Astrocyte (in vitro differentiated cells and primary cell): ENCODE results near the gene UQCC3. TPM values are rescaled to one million over a fixed set of nuclear protein-coding genes. Genes with fewer than 3 reads are reported as not detected.
A peak's percentile ranks its signal among the peaks of the same experiment; 100 is the strongest.
"Not testable (repeated sequence)": the region's sequence is repeated elsewhere in the genome, so short reads cannot be mapped to it uniquely, and the experiment has no call there.

Experiments
- DNase-seq: peaks from one replicate; pipeline ENCODE4 v3.0.0-alpha.2; 2010; ENCODE audit warnings: low read depth
- FAIRE-seq: peaks from 2 replicates; lab custom pipeline; 2011; peaks lifted over from hg19 to GRCh38; lab: Jason Lieb, UNC
- H2AFZ ChIP-seq: 2 replicates; pipeline ENCODE4 v1.6.0; 2012; ENCODE audit warnings: low read depth, low read length, inconsistent platforms
- H3K27ac ChIP-seq: 2 replicates; pipeline ENCODE4 v1.5.1; 2011; ENCODE audit warnings: low read depth, low read length, inconsistent platforms
- H3K27me3 ChIP-seq: 2 replicates; pipeline ENCODE4 v1.6.0; 2011; ENCODE audit warnings: low read length, inconsistent platforms; ENCODE audit not compliant: insufficient read depth
- H3K36me3 ChIP-seq: 2 replicates; pipeline ENCODE4 v1.5.1; 2011; ENCODE audit warnings: low read length, inconsistent platforms; ENCODE audit not compliant: insufficient read depth
- H3K4me1 ChIP-seq: 2 replicates; pipeline ENCODE4 v1.5.1; 2011; ENCODE audit warnings: low read length, inconsistent platforms; ENCODE audit not compliant: insufficient read depth
- H3K4me2 ChIP-seq: 2 replicates; pipeline ENCODE4 v1.6.0; 2012; ENCODE audit warnings: low read length, inconsistent platforms
- H3K4me3 ChIP-seq: 2 replicates; pipeline ENCODE4 v1.5.1; 2011; ENCODE audit warnings: low read depth, mild to moderate bottlenecking, low read length, inconsistent platforms; ENCODE audit not compliant: insufficient read depth
- H3K79me2 ChIP-seq: 2 replicates; pipeline ENCODE4 v1.6.0; 2012; ENCODE audit warnings: mild to moderate bottlenecking, low read length, inconsistent platforms; ENCODE audit not compliant: insufficient read depth
- H3K9ac ChIP-seq: 2 replicates; pipeline ENCODE4 v1.6.0; 2012; ENCODE audit warnings: mild to moderate bottlenecking, low read length, inconsistent platforms
- H3K9me3 ChIP-seq: 2 replicates; pipeline ENCODE4 v1.5.1; 2012; ENCODE audit warnings: low read depth, mild to moderate bottlenecking, low read length, inconsistent platforms; ENCODE audit not compliant: insufficient read depth
- H4K20me1 ChIP-seq: 2 replicates; pipeline ENCODE4 v1.6.0; 2012; ENCODE audit warnings: low read length, inconsistent platforms; ENCODE audit not compliant: insufficient read depth
- H3K27ac Mint-ChIP-seq: one replicate; pipeline ENCODE4 v1.8.0; 2021; ENCODE audit warnings: mild to moderate bottlenecking, mixed read lengths; ENCODE audit not compliant: unreplicated experiment
- H3K27me3 Mint-ChIP-seq: one replicate; pipeline ENCODE4 v1.8.0; 2021; ENCODE audit warnings: low read depth, mixed read lengths; ENCODE audit not compliant: unreplicated experiment
- H3K36me3 Mint-ChIP-seq: one replicate; pipeline ENCODE4 v1.8.0; 2021; ENCODE audit warnings: low read depth, mixed read lengths; ENCODE audit not compliant: unreplicated experiment
- H3K4me1 Mint-ChIP-seq: one replicate; pipeline ENCODE4 v1.8.0; 2021; ENCODE audit warnings: low read depth, mixed read lengths; ENCODE audit not compliant: unreplicated experiment
- H3K4me3 Mint-ChIP-seq: one replicate; pipeline ENCODE4 v1.8.0; 2021; ENCODE audit warnings: mild to moderate bottlenecking, moderate library complexity, mixed read lengths; ENCODE audit not compliant: unreplicated experiment
- H3K9me3 Mint-ChIP-seq: one replicate; pipeline ENCODE4 v1.8.0; 2021; ENCODE audit warnings: mild to moderate bottlenecking, mixed read lengths; ENCODE audit not compliant: unreplicated experiment
- EZH2 ChIP-seq: IDR thresholded peaks from 2 replicates; pipeline ENCODE4 v1.6.1; 2012; ENCODE audit warnings: mild to moderate bottlenecking, low read length, inconsistent platforms; ENCODE audit not compliant: insufficient read depth
- total RNA-seq: library from RNA; stranded (reverse); gene quantifications from 2 replicates; pipeline ENCODE4 v1.2.1, GENCODE V29; 2021
- TF ChIP-seq, protein P1 (sequence below): IDR thresholded peaks from 2 replicates; pipeline ENCODE4 v1.5.1; 2011; ENCODE audit warnings: low read depth, mild to moderate bottlenecking, inconsistent platforms, low read length, moderate library complexity; ENCODE audit not compliant: insufficient read depth

The UQCC3 gene
- total RNA-seq, 1 donor from 2014 or later: 8.7 TPM

DNA sequence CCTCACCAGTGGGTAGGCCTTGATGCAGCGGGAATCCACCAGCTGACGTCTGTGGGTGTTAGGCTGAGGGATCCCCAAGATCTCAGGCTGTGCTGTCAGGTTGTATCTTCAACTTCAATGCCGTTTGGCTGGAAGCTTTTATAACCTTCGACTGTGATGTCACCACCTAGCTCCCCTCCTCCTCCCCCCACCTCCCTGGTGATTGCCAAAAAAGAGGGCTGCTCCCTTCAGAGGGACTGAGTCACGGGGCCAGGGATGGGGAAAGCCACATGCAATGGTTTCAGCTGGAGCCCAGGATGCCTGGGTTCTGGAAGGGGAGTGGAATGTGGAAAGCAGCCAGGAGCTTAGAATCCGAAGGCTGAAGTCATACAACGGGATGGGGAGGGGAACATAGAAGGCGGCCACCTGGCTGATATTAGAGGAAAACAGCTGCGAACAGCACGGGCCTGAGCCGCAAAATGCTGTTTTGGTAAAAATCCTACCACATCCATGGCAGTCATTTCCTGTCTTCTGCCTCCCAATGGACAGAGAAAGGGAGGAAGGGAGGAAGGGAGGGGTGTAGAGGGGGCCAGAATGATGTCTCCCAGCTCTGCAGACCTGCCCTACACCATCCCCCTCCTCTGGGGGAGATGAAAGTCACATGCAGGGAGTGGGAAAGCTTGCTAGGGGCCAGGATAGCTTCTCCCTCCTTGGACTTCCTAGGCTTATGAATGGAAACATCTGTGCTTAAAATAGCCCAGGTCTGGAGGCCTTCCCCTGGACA is 18.1 kb downstream of the UQCC3 start, which contains the start of gene LRRN4CL:
TSS of gene LRRN4CL (minus strand) at position 110 of the 763 bp plus-strand sequence. CDS start 1,022 bp downstream, outside the sequence.
- Histone ChIP-seq H3K9me3 (no peaks in the 10 kb centered on the region), H3K79me2 (no peaks in the 10 kb centered on the region), H3K27ac (peak within 1 kb of the TSS; percentile 19), H3K36me3 (peaks cover 14% of the 10 kb centered on the region), H3K27me3 (peaks cover 3% of the 10 kb centered on the region), H3K4me1 (peaks cover 13% of the 10 kb centered on the region), H4K20me1 (no peaks in the 10 kb centered on the region), H3K4me3 (no peak within 1 kb of the TSS), H2AFZ (peak within 1 kb of the TSS; percentile 73), H3K9ac (peak within 1 kb of the TSS; percentile 14), H3K4me2 (peak within 1 kb of the TSS; percentile 73)
- Mint-ChIP-seq H3K4me1 (peaks cover 13% of the 10 kb centered on the region), H3K27ac (peak within 1 kb of the TSS; percentile 69), H3K9me3 (no peaks in the 10 kb centered on the region), H3K4me3 (peak within 1 kb of the TSS; percentile 17), H3K36me3 (peaks cover 6% of the 10 kb centered on the region), H3K27me3 (no peaks in the 10 kb centered on the region)
- DNase-seq (peak; percentile 88), FAIRE-seq (peak; percentile 32)
- TF ChIP-seq, protein P1, sequence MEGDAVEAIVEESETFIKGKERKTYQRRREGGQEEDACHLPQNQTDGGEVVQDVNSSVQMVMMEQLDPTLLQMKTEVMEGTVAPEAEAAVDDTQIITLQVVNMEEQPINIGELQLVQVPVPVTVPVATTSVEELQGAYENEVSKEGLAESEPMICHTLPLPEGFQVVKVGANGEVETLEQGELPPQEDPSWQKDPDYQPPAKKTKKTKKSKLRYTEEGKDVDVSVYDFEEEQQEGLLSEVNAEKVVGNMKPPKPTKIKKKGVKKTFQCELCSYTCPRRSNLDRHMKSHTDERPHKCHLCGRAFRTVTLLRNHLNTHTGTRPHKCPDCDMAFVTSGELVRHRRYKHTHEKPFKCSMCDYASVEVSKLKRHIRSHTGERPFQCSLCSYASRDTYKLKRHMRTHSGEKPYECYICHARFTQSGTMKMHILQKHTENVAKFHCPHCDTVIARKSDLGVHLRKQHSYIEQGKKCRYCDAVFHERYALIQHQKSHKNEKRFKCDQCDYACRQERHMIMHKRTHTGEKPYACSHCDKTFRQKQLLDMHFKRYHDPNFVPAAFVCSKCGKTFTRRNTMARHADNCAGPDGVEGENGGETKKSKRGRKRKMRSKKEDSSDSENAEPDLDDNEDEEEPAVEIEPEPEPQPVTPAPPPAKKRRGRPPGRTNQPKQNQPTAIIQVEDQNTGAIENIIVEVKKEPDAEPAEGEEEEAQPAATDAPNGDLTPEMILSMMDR: no peak
- TF ChIP-seq EZH2: no peak

DNA sequence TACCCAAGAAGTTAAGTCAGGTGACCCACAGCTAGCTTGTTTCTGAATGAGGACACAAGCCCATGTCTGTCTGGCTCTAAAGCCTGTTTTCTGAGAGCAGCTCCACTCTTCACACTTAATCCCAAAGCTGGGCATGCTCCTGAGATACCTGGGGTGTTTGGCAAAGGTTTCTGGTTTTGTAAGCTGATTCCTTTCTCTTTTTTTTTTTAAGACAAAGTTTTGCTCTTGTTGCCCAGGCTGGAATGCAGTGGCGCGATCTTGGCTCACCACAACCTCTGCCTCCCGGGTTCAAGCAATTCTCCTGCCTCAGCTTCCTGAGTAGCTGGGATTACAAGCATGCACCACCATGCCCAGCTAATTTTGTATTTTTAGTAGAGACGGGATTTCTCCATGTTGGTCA is 22.2 kb downstream of the UQCC3 start:
- not testable (repeated sequence) for H3K79me2 ChIP-seq, H3K27ac ChIP-seq, H3K9me3 Mint-ChIP-seq, FAIRE-seq, H3K4me2 ChIP-seq, H3K27ac Mint-ChIP-seq, H4K20me1 ChIP-seq, H3K9ac ChIP-seq, H3K4me3 Mint-ChIP-seq, DNase-seq, H3K4me3 ChIP-seq, H3K27me3 Mint-ChIP-seq, H2AFZ ChIP-seq, H3K9me3 ChIP-seq, H3K27me3 ChIP-seq
- Mint-ChIP-seq H3K36me3 (peaks cover 10% of the 10 kb centered on the region), H3K4me1 (peaks cover 11% of the 10 kb centered on the region)
- Histone ChIP-seq H3K36me3 (peaks cover 14% of the 10 kb centered on the region), H3K4me1 (peaks cover 13% of the 10 kb centered on the region)

GRCh38 chr11:62694455-62695167 is 23.1 kb downstream of the UQCC3 start:
- Histone ChIP-seq H3K4me2 (no peak overlapping the region), H3K4me1 (peaks cover 5% of the 10 kb centered on the region), H2AFZ (no peak overlapping the region), H3K4me3 (no peak overlapping the region), H4K20me1 (no peaks in the 10 kb centered on the region), H3K9ac (no peak overlapping the region), H3K9me3 (no peaks in the 10 kb centered on the region), H3K79me2 (no peaks in the 10 kb centered on the region), H3K27me3 (no peaks in the 10 kb centered on the region), H3K36me3 (peaks cover 14% of the 10 kb centered on the region), H3K27ac (no peak overlapping the region)
- no peak for FAIRE-seq
- DNase-seq: peak; percentile 55
- no peak overlapping the region for H3K4me3 Mint-ChIP-seq
- no peaks in the 10 kb centered on the region for H3K27me3 Mint-ChIP-seq
- no peak for TF ChIP-seq EZH2
- TF ChIP-seq, protein P1: peak; percentile 86
- no peaks in the 10 kb centered on the region for H3K9me3 Mint-ChIP-seq
- peak overlapping the region; percentile 59 for H3K27ac Mint-ChIP-seq
- H3K36me3 Mint-ChIP-seq: peaks cover 10% of the 10 kb centered on the region
- peaks cover 5% of the 10 kb centered on the region for H3K4me1 Mint-ChIP-seq
